HG02981 (cell line): ENCODE measurements around the gene OR2B2.

Experiments
- ATAC-seq: cut with Tn5 transposase; IDR thresholded peaks from one replicate; pipeline ENCODE4 v1.9.1; 2021; ENCODE audit warnings: mild to moderate bottlenecking, moderate library complexity; ENCODE audit not compliant: unreplicated experiment

Gene OR2B2

DNA sequence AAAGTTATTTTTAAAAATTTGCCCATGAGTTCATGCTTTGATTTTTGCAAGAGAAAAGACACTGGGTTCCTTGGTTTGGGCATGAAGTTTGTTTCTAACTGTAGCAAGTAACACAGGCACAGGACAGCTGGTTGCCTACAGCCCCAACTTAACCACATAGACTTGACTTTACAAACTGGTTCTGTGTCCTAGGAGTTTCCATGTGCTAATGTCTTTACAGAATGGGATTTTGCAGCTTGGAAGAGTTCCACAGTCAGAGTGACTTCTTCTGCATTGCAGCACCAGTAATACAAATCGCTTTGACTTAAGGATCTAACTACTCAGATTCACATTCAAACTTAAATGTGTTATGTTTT, 44.3 kb downstream of the OR2B2 start:
- no peak for ATAC-seq

DNA sequence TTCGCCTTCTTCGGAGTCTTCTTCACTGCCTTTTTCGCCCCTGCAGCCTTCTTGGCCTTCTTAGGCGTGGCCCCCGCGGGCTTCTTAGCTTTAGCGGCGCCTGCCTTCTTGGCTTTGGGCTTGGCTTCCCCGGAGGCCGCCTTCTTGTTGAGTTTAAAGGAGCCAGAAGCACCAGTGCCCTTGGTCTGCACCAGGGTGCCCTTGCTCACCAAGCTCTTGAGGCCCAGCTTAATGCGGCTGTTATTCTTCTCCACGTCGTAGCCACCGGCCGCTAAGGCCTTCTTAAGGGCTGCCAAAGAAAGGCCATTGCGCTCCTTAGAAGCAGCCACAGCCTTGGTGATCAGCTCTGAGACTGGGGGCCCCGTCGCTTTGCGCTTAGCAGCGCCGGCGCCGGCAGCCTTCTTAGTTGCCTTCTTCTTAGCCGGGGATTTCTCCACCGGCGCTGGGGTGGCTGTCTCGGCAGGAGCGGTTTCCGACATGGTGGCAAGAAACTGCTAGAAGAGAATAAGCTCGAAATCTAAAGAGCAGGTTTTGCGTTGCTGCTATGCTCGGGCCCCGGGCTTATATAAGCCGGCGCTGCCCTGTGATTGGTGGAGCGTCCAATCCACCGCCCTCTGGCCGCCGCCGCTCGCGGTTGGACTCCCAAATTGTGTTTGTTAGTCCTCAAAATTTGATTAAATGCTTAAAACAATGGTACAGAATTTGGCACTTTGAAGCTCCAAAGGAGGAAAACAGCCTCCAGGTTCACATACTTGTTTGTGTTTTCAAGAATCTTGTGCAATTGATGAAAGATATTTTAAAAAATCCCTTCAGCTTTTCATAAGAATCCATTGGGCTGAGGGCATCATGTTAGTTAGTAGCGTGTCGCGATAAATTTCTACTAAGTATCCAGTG, 44.9 kb downstream of the OR2B2 start:
- peak; percentile 25 for ATAC-seq

DNA sequence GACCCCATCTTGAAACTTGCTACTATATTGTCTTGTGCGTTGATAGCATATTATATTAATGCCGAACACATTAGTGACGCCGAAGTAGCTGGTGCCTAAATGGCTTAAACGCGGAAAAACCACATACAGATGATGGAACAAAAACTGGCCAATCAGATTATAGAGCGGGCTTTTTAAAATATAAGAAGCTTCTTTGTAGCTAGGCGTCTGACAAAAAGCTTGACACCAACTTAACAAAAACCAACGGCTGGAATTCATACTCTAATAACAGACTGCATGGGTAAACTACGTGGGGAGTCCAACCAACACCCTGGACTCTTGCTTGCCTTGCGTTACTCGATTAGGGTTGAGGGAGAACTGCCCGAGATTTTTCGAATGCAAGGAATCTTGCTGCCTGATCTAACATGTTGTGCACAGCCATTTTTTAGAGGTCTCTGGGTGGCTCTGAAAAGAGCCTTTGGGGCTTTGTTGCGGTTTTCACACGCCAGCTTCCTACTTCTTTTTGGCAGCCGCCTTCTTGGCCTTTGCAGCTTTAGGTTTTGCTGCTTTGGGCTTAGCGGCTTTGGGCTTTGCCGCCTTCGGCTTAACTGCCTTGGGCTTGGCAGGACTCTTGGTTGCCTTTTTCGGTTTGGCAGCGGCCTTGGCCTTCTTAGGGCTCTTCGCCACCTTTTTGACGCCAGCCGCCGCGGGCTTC, 45.7 kb downstream of the OR2B2 start:
- peak; percentile 10 for ATAC-seq

DNA sequence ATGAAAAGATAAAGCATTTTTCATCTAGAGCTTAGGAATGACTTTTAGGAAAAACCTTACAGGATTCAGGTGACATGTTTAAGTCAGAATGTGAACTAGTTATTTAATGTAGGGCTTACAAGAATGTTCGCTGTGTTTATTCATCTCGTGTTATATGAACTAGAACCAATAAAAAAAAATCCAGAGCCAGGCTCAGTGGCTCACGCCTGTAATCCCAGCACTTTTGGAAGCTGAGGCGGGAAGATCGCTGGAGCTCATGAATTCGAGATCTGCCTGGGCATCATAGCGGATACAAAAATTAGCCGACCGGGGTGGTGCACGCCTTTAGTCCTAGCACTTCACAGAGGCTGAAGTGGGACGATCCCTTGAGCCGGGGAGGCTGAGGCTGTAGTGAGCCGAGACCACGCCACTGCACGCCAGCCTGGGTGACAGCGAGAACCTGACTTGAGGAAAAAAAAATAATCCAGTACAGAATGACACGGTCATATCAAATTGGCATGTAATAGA, 46.3 kb downstream of the OR2B2 start:
- ATAC-seq, result peak; percentile 14

DNA sequence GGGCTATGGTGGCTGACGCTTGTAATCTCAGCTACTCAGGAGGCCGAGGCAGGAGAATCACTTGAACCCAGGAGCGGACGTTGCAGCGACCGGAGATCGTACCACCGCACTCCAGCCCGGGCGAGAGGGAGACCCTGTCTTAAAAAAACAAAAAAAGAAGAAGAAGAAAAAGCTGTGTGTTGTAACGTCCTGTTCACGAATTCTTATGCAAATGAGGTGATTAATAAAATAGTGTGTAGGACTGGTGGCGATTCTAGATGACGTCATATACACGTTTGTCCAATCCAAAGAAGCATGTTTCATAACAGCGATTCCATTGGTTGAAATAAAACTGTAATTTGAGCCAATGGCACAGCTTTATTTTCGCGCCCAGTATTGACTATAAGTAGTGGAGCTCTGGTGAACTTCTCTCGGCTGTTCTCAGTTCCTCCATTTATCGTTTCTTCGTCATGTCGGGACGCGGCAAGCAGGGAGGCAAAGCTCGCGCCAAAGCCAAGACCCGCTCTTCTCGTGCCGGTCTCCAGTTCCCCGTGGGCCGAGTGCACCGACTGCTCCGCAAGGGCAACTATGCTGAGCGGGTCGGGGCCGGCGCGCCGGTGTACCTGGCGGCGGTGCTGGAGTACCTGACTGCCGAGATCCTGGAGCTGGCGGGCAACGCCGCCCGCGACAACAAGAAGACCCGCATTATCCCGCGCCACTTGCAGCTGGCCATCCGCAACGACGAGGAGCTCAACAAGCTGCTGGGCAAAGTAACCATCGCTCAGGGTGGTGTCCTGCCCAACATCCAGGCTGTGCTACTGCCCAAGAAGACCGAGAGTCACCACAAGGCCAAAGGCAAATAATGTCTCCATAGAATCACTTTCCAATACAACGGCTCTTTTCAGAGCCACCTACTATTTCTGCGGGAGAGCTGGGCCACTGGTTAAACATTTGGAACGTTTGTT, 47.0 kb downstream of the OR2B2 start:
- peak; percentile 55 for ATAC-seq

DNA sequence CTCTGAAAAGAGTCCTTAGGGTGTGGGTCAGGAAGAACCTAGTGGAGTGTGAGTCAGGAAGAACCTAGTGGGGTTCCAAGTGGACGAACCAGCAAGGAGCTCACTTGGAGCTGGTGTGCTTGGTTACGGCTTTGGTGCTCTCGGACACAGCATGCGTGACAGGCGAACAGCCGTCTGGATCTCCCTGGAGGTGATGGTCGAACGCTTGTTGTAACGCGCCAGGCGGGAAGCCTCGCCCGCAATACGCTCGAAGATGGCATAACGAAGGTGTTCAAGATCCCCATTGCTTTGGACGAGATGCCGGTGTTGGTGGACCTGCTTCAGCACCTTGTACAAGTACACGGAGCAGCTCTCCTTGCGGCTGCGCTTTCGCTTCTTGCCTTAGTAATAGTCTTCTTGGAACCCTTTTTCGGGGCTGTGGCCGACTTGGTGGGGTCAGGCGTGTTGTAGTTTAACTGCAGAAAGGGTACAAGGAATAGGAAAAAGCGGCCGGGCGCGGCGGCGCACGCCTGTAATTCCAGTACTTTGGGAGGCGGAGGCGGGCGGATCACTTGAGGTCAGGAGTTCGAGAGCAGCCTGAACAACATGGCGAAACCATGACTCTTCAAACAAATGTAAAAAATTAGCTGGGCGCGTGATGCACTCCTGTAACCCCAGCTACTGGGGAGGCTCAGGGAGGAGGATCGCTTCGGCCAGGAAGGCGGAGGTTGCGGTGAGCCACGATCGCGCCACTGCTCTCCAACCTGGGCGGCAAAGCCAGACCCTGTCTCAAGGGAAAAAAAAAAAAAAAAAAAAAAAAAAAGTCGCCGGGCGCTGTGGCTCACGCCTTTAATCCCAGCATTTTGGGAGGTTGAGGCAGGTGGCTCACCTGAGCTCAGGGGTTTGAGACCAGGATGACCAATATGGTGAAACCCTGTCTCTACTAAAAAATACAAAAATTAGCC, 48.0 kb downstream of the OR2B2 start:
- ATAC-seq, result no peak

DNA sequence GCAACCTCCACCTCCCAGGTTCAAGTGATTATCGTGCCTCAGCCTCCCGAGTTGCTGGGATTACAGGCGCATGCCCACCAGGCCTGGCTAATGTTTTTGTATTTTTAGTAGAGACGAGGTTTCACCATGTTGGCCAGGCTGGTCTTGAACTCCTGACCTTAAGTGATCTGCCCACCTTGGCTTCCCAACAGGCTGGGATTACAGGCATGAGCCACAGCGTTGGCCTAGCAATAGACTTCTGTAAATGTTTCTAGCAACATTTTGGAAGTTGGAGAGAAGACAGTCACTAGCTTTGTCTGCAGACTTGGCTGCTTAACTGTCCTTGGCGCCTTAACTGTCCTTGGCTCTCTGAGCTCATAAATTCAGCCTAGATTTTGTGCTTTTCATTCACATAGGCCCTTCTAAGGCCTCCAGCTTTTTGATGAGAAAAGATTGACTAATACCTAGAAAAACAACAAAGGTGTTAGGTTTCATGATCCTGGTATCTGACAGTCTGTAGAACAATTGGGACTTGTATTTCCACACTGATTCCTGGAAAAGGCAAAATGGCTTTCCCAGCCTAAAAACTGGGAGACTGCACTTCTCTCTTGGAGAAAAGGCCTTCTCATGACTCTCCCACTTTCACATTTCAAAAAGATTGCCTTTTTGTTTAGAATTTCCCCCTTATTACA, 49.7 kb downstream of the OR2B2 start:
- no peak for ATAC-seq

DNA sequence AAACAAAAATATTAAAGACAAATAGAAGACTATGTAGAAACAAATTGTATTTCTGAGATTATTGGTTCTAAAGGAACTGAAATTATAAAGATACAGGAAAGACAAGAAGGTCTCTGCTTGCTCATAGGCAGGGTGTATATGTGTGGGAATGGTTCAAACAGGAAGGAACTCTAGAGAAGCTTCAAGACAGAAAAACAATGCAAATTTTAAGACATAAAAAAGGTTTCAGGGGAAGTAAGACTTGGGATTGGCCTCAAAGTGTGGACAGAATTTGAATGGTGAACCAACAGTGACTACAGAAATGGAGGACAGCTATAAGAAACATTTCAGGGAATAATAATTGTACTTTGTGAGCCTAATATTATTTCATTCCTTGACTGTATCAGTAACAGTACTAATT, 50.3 kb downstream of the OR2B2 start:
- no peak for ATAC-seq

DNA sequence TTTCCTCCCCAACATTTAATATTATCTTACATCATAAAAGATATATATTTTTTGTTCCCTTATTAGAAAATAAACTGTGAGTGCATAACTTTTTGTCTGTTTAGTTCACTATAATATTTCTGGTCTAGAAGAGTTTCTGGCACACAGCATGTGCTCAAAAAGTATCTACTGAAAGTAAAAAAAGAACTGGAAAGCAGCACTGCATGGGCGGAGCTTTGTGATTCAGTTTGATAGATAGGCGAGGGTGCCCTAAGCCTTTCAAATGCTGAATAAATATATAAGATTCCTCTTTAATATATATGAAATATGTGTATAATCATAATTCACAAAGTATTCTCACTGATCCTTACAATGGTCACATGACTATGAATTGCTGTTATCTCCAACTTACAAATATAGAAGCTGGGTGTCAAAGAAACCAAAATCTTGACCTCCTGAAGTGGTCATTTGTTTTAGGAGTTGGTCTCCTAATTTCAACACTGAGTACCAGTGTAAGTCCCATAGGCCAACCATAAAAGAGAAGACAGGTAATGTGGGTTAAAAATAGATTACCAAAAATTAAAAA, 50.8 kb downstream of the OR2B2 start:
- ATAC-seq, result no peak
